Bronchial epithelial cell (primary cell): ENCODE measurements around the gene SLC6A9. TPM values are rescaled to one million over a fixed set of nuclear protein-coding genes. Genes with fewer than 3 reads are reported as not detected.

ENCODE experiments used
- DNase-seq: peaks from one replicate; pipeline ENCODE4 v3.0.0-alpha.2; 2010; ENCODE audit warnings: low read depth
- FAIRE-seq: peaks from 2 replicates; lab custom pipeline; 2011; peaks lifted over from hg19 to GRCh38; lab: Jason Lieb, UNC
- H3K27me3 ChIP-seq: 2 replicates; pipeline ENCODE4 v1.5.1; 2011; ENCODE audit warnings: low read length; ENCODE audit not compliant: control insufficient read depth, insufficient read depth
- H3K36me3 ChIP-seq: 2 replicates; pipeline ENCODE4 v1.5.1; 2011; ENCODE audit warnings: low read length; ENCODE audit not compliant: control insufficient read depth, insufficient read depth
- H3K4me3 ChIP-seq: 2 replicates; pipeline ENCODE4 v1.5.1; 2011; ENCODE audit warnings: mild to moderate bottlenecking, low read depth, low read length, control low read depth
- CTCF ChIP-seq: IDR thresholded peaks from 2 replicates; pipeline ENCODE4 v1.5.1; 2011; ENCODE audit warnings: mild to moderate bottlenecking, moderate library complexity, low read length, control low read depth, inconsistent platforms; ENCODE audit not compliant: insufficient read depth, severe bottlenecking
- total RNA-seq: library from RNA; depleted of rRNA; stranded (reverse); fragments of >200 nt; gene quantifications from 2 replicates; pipeline ENCODE4 v1.2.1, GENCODE V29; 2014

The SLC6A9 gene
- total RNA-seq, 1 donor from 2014 or later = 13.4 TPM

GRCh38 chr1:44047131-44047530, 15.9 kb upstream of the SLC6A9 start:
- FAIRE-seq = no peak
- no peak for DNase-seq
- H3K27me3 ChIP-seq = no peaks in the 10 kb centered on the region
- TF ChIP-seq CTCF = no peak
- no peak overlapping the region for H3K4me3 ChIP-seq
- H3K36me3 ChIP-seq = no peaks in the 10 kb centered on the region

- DNase-seq = no peak
- H3K4me3 ChIP-seq = no peak overlapping the region
- no peak for FAIRE-seq
- no peaks in the 10 kb centered on the region for H3K27me3 ChIP-seq
- H3K36me3 ChIP-seq = no peaks in the 10 kb centered on the region
- no peak for TF ChIP-seq CTCF
Observed at GRCh38 chr1:44045064-44045463, 13.8 kb upstream of the SLC6A9 start.

GRCh38 chr1:44044071-44044801, 13.0 kb upstream of the SLC6A9 start:
- DNase-seq (peak; percentile 77), FAIRE-seq (no peak)
- TF ChIP-seq CTCF = no peak
- no peaks in the 10 kb centered on the region for H3K36me3 ChIP-seq
- H3K27me3 ChIP-seq = no peaks in the 10 kb centered on the region
- no peak overlapping the region for H3K4me3 ChIP-seq

- no peak for TF ChIP-seq CTCF
- Histone ChIP-seq H3K4me3 (no peak overlapping the region), H3K36me3 (no peaks in the 10 kb centered on the region), H3K27me3 (no peaks in the 10 kb centered on the region)
- DNase-seq (no peak), FAIRE-seq (no peak)
Observed at GRCh38 chr1:44043176-44044070, 12.2 kb upstream of the SLC6A9 start.

- no peak overlapping the region for H3K4me3 ChIP-seq
- no peak for TF ChIP-seq CTCF
- DNase-seq (peak; percentile 45), FAIRE-seq (no peak)
- no peaks in the 10 kb centered on the region for H3K36me3 ChIP-seq
- no peaks in the 10 kb centered on the region for H3K27me3 ChIP-seq
Observed at GRCh38 chr1:44040846-44041245, 9.6 kb upstream of the SLC6A9 start.
